Endothelial cell of umbilical vein (primary cell): ENCODE results near the gene TRAPPC3L. TPM values are rescaled to one million over a fixed set of nuclear protein-coding genes. Genes with fewer than 3 reads are reported as not detected.

ENCODE experiments used
- BruUV-seq: library from RNA; stranded (reverse); fragments of 400-500 nt; replicated peaks from 2 replicates; lab custom pipeline; 2021; lab: Mats Ljungman, UMichigan
- CTCF ChIA-PET: fragments of 300-600, 350-600 bp; sonication (Branson Sonifier 250); formaldehyde crosslinking; loops from one replicate; lab custom pipeline; 2021; ENCODE audit warnings: antibody characterized with exemption, inconsistent platforms; lab: Charles Lee
- POLR2A ChIA-PET: fragments of 300-600, 350-600 bp; sonication (Branson Sonifier 250); formaldehyde crosslinking; loops from one replicate; lab custom pipeline; 2021; ENCODE audit warnings: antibody characterized with exemption, inconsistent platforms; lab: Charles Lee
- DNase-seq: peaks from one replicate; pipeline ENCODE4 v3.0.0-alpha.2; 2011; ENCODE audit warnings: low read depth, low spot score
- FAIRE-seq: peaks from 2 replicates; lab custom pipeline; 2011; peaks lifted over from hg19 to GRCh38; lab: Jason Lieb, UNC
- H2AFZ ChIP-seq: 2 replicates; pipeline ENCODE4 v1.6.0; 2012; ENCODE audit warnings: low read depth, low read length, control low read depth, inconsistent platforms
- H3K27ac ChIP-seq: 2 replicates; pipeline ENCODE4 v1.5.1; 2011; ENCODE audit warnings: low read depth, mild to moderate bottlenecking, control low read depth, low read length, moderate library complexity; ENCODE audit not compliant: insufficient read depth
- H3K27me3 ChIP-seq, 2 experiments: 2 replicates each; pipeline versions ENCODE4 v1.6.0 to v1.6.1; 2011; ENCODE audit warnings: low read length in 2 of 2, mixed read lengths in 1 of 2; ENCODE audit not compliant: control insufficient read depth in 2 of 2, insufficient read depth in 2 of 2
- H3K36me3 ChIP-seq, 2 experiments: 2 replicates in 1 of 2; 3 replicates in 1 of 2; pipeline ENCODE4 v1.5.1; 2011; ENCODE audit warnings: low read length in 2 of 2, mild to moderate bottlenecking in 1 of 2, moderate library complexity in 1 of 2; ENCODE audit not compliant: control insufficient read depth in 2 of 2, insufficient read depth in 2 of 2; ENCODE audit errors: extremely low read depth in 1 of 2
- H3K4me1 ChIP-seq: 3 replicates; pipeline ENCODE4 v1.5.1; 2011; ENCODE audit warnings: mild to moderate bottlenecking, low read length; ENCODE audit not compliant: control insufficient read depth, insufficient read depth; ENCODE audit errors: extremely low read depth
- H3K4me2 ChIP-seq: 2 replicates; pipeline ENCODE4 v1.6.1; 2011; ENCODE audit warnings: low read length, control low read depth, mixed read lengths; ENCODE audit not compliant: insufficient read depth
- H3K4me3 ChIP-seq, 3 experiments: fragments of 200-600 bp in 1 of 3; sonication (generic), shearing (Covaris generic) in 1 of 3; replicated peaks in 1 of 3; 2 replicates each; pipeline ENCODE4 v1.5.1; 2011 to 2016; ENCODE audit warnings: control low read depth in 3 of 3, low read length in 3 of 3, mild to moderate bottlenecking in 2 of 3, inconsistent platforms in 1 of 3, low read depth in 1 of 3, moderate library complexity in 1 of 3; ENCODE audit not compliant: insufficient read depth in 1 of 3
- H3K79me2 ChIP-seq: 2 replicates; pipeline ENCODE4 v1.6.0; 2012; ENCODE audit warnings: low read length, inconsistent platforms; ENCODE audit not compliant: control insufficient read depth, insufficient read depth
- H3K9ac ChIP-seq: replicated peaks from 2 replicates; pipeline ENCODE3; 2011; ENCODE audit warnings: low read length, control low read depth; ENCODE audit not compliant: insufficient read depth; ENCODE audit errors: extremely low read depth
- H3K9me1 ChIP-seq: replicated peaks from 3 replicates; pipeline ENCODE4 v1.6.0; 2011; ENCODE audit warnings: mild to moderate bottlenecking, low read length; ENCODE audit not compliant: control insufficient read depth, insufficient read depth; ENCODE audit errors: extremely low read depth
- H3K9me3 ChIP-seq: replicated peaks from 2 replicates; pipeline ENCODE4 v1.5.1; 2012; ENCODE audit warnings: low read length, inconsistent platforms; ENCODE audit not compliant: control insufficient read depth, insufficient read depth
- H4K20me1 ChIP-seq: replicated peaks from 2 replicates; pipeline ENCODE3; 2011; ENCODE audit warnings: mild to moderate bottlenecking, low read length; ENCODE audit not compliant: control insufficient read depth, insufficient read depth; ENCODE audit errors: extremely low read depth
- CTCF ChIP-seq, 2 donors: IDR thresholded peaks; 1 replicate in 1 of 2; 2 replicates in 1 of 2; pipeline ENCODE4 v1.5.1; 2011; ENCODE audit warnings: low read length in 2 of 2, mild to moderate bottlenecking in 2 of 2, moderate library complexity in 2 of 2, control low read depth in 1 of 2, inconsistent platforms in 1 of 2, low read depth in 1 of 2; ENCODE audit not compliant: insufficient read depth in 1 of 2; ENCODE audit errors: extremely low read depth in 1 of 2
- EZH2 ChIP-seq: IDR thresholded peaks from 2 replicates; pipeline ENCODE4 v1.6.1; 2012; ENCODE audit warnings: borderline replicate concordance, low read depth, mild to moderate bottlenecking, moderate library complexity, low read length, inconsistent platforms; ENCODE audit not compliant: severe bottlenecking
- FOS ChIP-seq: IDR thresholded peaks from 2 replicates; pipeline ENCODE4 v1.6.1; 2011; ENCODE audit warnings: mild to moderate bottlenecking, low read length, moderate library complexity, borderline replicate concordance; ENCODE audit not compliant: insufficient read depth
- GATA2 ChIP-seq: IDR thresholded peaks from 2 replicates; pipeline ENCODE4 v1.7.0; 2011; ENCODE audit warnings: low read depth, mild to moderate bottlenecking, moderate library complexity, mixed read lengths, low read length; ENCODE audit not compliant: insufficient read length, insufficient read depth
- JUN ChIP-seq: IDR thresholded peaks from 2 replicates; pipeline ENCODE4 v1.6.1; 2011; ENCODE audit warnings: borderline replicate concordance, low read depth; ENCODE audit not compliant: insufficient read length, insufficient read depth
- MAX ChIP-seq: IDR thresholded peaks from 2 replicates; pipeline ENCODE4 v1.6.1; 2011; ENCODE audit not compliant: insufficient read depth, insufficient read length
- MYC ChIP-seq: IDR thresholded peaks from one replicate; pipeline ENCODE4 v1.6.1; 2011; ENCODE audit warnings: mild to moderate bottlenecking, low read depth, low read length
- POLR2A ChIP-seq: IDR thresholded peaks from 2 replicates; pipeline ENCODE4 v1.6.1; 2012; ENCODE audit warnings: low read depth, mild to moderate bottlenecking, control low read depth, low read length
- POLR2AphosphoS5 ChIP-seq: IDR thresholded peaks from 2 replicates; pipeline ENCODE4 v1.6.1; 2012; ENCODE audit warnings: low read depth, mild to moderate bottlenecking, control low read depth, low read length, moderate library complexity; ENCODE audit not compliant: insufficient read depth
- dilution Hi-C: fragments of 300-500 bp; cut with MboI; formaldehyde crosslinking; loops from one replicate; pipeline ENCODE4 v1.15.0; 2019; ENCODE audit warnings: low sequenced_read_pairs; ENCODE audit not compliant: extremely low pct_ligation_motif_present
- intact Hi-C: fragments of 100-400 bp; cut with micrococcal nuclease; formaldehyde crosslinking; loops from one replicate; pipeline ENCODE4 v1.10.0; 2022
- polyA plus RNA-seq, 4 experiments: library from polyadenylated mRNA; depleted of rRNA in 3 of 4; stranded (reverse) in 3 of 4; unstranded in 1 of 4; fragments of >200 nt; gene quantifications; 2 replicates each; pipeline versions ENCODE4 v1.2.1 to v1.2.3, GENCODE V29; 2011 to 2012; ENCODE audit warnings: missing spikeins in 1 of 4
- total RNA-seq: library from RNA; stranded (reverse); gene quantifications from 2 replicates; pipeline ENCODE4 v1.2.3, GENCODE V29; 2021

TRAPPC3L gene
- total and polyA plus RNA-seq, 2 donors (not counting 3 experiments of a cell fraction or from before 2014, with no cell fraction given), result 0.38 TPM; not detected in 1

GRCh38 chr6:116445102-116445501, 100.4 kb downstream of the TRAPPC3L start:
- dilution Hi-C loops (no loop called here), intact Hi-C loops (loop anchor here (2.0 kb wide), 1 partner anchor 88 kb away; no protein-coding TSS in a partner anchor)
- no peaks in the 10 kb centered on the region for H3K9me3 ChIP-seq
- H3K9me1 ChIP-seq, result no peaks in the 10 kb centered on the region
- H4K20me1 ChIP-seq, result no peaks in the 10 kb centered on the region
- H3K36me3 ChIP-seq, result no peaks in the 10 kb centered on the region
- H3K4me3 ChIP-seq, result no peak overlapping the region
- no TSS peak for BruUV-seq
- POLR2A ChIA-PET, result interaction anchor here (0.5 kb wide), 1 partner anchor 24 kb away, joined by 4 read pairs; no protein-coding TSS in a partner anchor
- H2AFZ ChIP-seq, result no peak overlapping the region
- DNase-seq (no peak), FAIRE-seq (no peak)
- peaks cover 3% of the 10 kb centered on the region for H3K4me1 ChIP-seq
- H3K27me3 ChIP-seq, result no peaks in the 10 kb centered on the region
- H3K79me2 ChIP-seq, result no peaks in the 10 kb centered on the region
- H3K4me2 ChIP-seq, result no peak overlapping the region
- no peak for TF ChIP-seq MAX
- TF ChIP-seq POLR2A, result no peak
- no peak for TF ChIP-seq CTCF (IDR thresholded peaks at IDR 0.05; ENCODE audit: extremely low read depth in 1 of 2, insufficient read depth in 1 of 2, low read depth in 1 of 2, low read length in 2 of 2)
- TF ChIP-seq POLR2AphosphoS5, result no peak
- no peak for TF ChIP-seq JUN
- TF ChIP-seq EZH2, result no peak
- no peak for TF ChIP-seq GATA2
- TF ChIP-seq FOS, result no peak
- no peak for TF ChIP-seq MYC
- H3K27ac ChIP-seq, result no peak overlapping the region
- CTCF ChIA-PET, result interaction anchor here (0.6 to 4.4 kb wide), 16 partner anchors 9 to 227 kb away, joined by 3 to 36 read pairs (median 4); partner anchors contain the start of genes CALHM5, CALHM6 and DSE
- H3K9ac ChIP-seq, result no peak overlapping the region

Other genes with a start within 250 kb of the TRAPPC3L start
- gene DSE, start 174.7 kb downstream of the TRAPPC3L start, total RNA-seq, result 25.0 and 31.3 TPM in 2 replicates
- 12.0 and 16.0 TPM in 2 replicates for gene DSE, start 174.7 kb downstream of the TRAPPC3L start, polyA plus RNA-seq
- not detected in 2 replicates for gene CALHM6, start 84.3 kb downstream of the TRAPPC3L start, total RNA-seq
- 0.08 and 0.10 TPM in 2 replicates for gene CALHM6, start 84.3 kb downstream of the TRAPPC3L start, polyA plus RNA-seq
- gene CALHM5, start 34.0 kb downstream of the TRAPPC3L start, total RNA-seq, result 6.6 and 7.1 TPM in 2 replicates
- 3.8 and 4.5 TPM in 2 replicates for gene CALHM5, start 34.0 kb downstream of the TRAPPC3L start, polyA plus RNA-seq
- gene CALHM4, start 8.1 kb upstream of the TRAPPC3L start, total RNA-seq, result 0.72 TPM in 1 of 2 replicates, not detected in the other
- gene CALHM4, start 8.1 kb upstream of the TRAPPC3L start, polyA plus RNA-seq, result 1.2 and 1.5 TPM in 2 replicates
- gene RWDD1, start 25.8 kb upstream of the TRAPPC3L start, total RNA-seq, result 37.9 and 44.2 TPM in 2 replicates
- gene RWDD1, start 25.8 kb upstream of the TRAPPC3L start, polyA plus RNA-seq, result 16.6 and 18.7 TPM in 2 replicates
- 0.15 and 0.18 TPM in 2 replicates for gene RSPH4A, start 70.8 kb upstream of the TRAPPC3L start, total RNA-seq
- gene RSPH4A, start 70.8 kb upstream of the TRAPPC3L start, polyA plus RNA-seq, result 0.06 TPM in 1 of 2 replicates, not detected in the other
- gene ZUP1, start 123.1 kb upstream of the TRAPPC3L start, total RNA-seq, result 13.0 and 14.4 TPM in 2 replicates
- gene ZUP1, start 123.1 kb upstream of the TRAPPC3L start, polyA plus RNA-seq, result 2.3 and 3.8 TPM in 2 replicates
- 7.1 and 8.9 TPM in 2 replicates for gene KPNA5, start 135.5 kb upstream of the TRAPPC3L start, total RNA-seq
- 1.3 and 1.6 TPM in 2 replicates for gene KPNA5, start 135.5 kb upstream of the TRAPPC3L start, polyA plus RNA-seq
- not detected in 2 replicates for gene FAM162B, start 220.0 kb upstream of the TRAPPC3L start, total RNA-seq
- gene FAM162B, start 220.0 kb upstream of the TRAPPC3L start, polyA plus RNA-seq, result 0.36 and 0.48 TPM in 2 replicates